KMS-11 (cell line): ENCODE data around the gene ANAPC7.
A peak's percentile ranks its signal among the peaks of the same experiment; 100 is the strongest.

Experiments
- H2AFZ ChIP-seq: fragments of 200-600 bp; sonication (generic); 2 replicates; pipeline ENCODE4 v1.6.1; 2016; ENCODE audit warnings: antibody characterized with exemption, mixed run types, low read depth
- H3K27ac ChIP-seq: fragments of 200-600 bp; sonication (generic); 2 replicates; pipeline ENCODE4 v1.6.1; 2016; ENCODE audit warnings: mild to moderate bottlenecking, mixed run types
- H3K27me3 ChIP-seq: fragments of 200-600 bp; sonication (generic); 2 replicates; pipeline ENCODE4 v1.6.1; 2017; ENCODE audit warnings: mild to moderate bottlenecking, low read depth, mixed run types, moderate library complexity; ENCODE audit not compliant: insufficient read depth
- H3K36me3 ChIP-seq: fragments of 200-600 bp; sonication (generic); 2 replicates; pipeline ENCODE4 v1.6.1; 2017; ENCODE audit warnings: mild to moderate bottlenecking, mixed run types; ENCODE audit not compliant: insufficient read depth
- H3K4me1 ChIP-seq: fragments of 200-600 bp; sonication (generic); 2 replicates; pipeline ENCODE4 v1.6.1; 2016; ENCODE audit warnings: mild to moderate bottlenecking, low read depth, mixed run types; ENCODE audit not compliant: poor library complexity, severe bottlenecking
- H3K4me2 ChIP-seq: fragments of 200-600 bp; sonication (generic); 2 replicates; pipeline ENCODE4 v1.7.0; 2016; ENCODE audit warnings: mild to moderate bottlenecking, mixed run types
- H3K4me3 ChIP-seq: fragments of 200-600 bp; sonication (generic); IDR thresholded peaks from 2 replicates; pipeline ENCODE4 v1.6.1; 2017; ENCODE audit warnings: low read depth, low read length, mixed read lengths; ENCODE audit not compliant: insufficient read depth
- H3K79me2 ChIP-seq: fragments of 200-600 bp; sonication (generic); 2 replicates; pipeline ENCODE4 v1.6.1; 2016; ENCODE audit warnings: low read depth, mixed run types; ENCODE audit not compliant: insufficient read depth
- H3K9ac ChIP-seq: fragments of 200-600 bp; sonication (generic); 2 replicates; pipeline ENCODE4 v1.6.1; 2016; ENCODE audit warnings: mild to moderate bottlenecking, mixed run types
- H4K20me1 ChIP-seq: fragments of 200-600 bp; sonication (generic); 2 replicates; pipeline ENCODE4 v1.6.1; 2016; ENCODE audit warnings: mild to moderate bottlenecking, mixed run types; ENCODE audit not compliant: insufficient read depth
- CTCF ChIP-seq: fragments of 200-600 bp; sonication (generic); conservative IDR thresholded peaks from 2 replicates; pipeline ENCODE4 v1.6.1; 2017; ENCODE audit warnings: low read depth, mild to moderate bottlenecking, antibody characterized with exemption, low read length, moderate library complexity, mixed read lengths

Gene ANAPC7

GRCh38 chr12:110355073-110355472 lies 48.4 kb downstream of the ANAPC7 start:
- peak overlapping the region; percentile 66; the same call in 1 of the 2 replicates for H3K27ac ChIP-seq
- peak overlapping the region; percentile 28; the same call in 1 of the 2 replicates for H3K9ac ChIP-seq
- H3K4me3 ChIP-seq, result no peak overlapping the region
- no peaks in the 10 kb centered on the region for H3K36me3 ChIP-seq
- no peaks in the 10 kb centered on the region for H4K20me1 ChIP-seq
- peak overlapping the region; percentile 25; the same call in 1 of the 2 replicates for H2AFZ ChIP-seq
- no peaks in the 10 kb centered on the region for H3K27me3 ChIP-seq
- peak; percentile 63; the same call in 1 of the 2 replicates for TF ChIP-seq CTCF
- H3K4me1 ChIP-seq, result peaks cover 25% of the 10 kb centered on the region
- H3K4me2 ChIP-seq, result peak overlapping the region; percentile 50
- H3K79me2 ChIP-seq, result no peaks in the 10 kb centered on the region

GRCh38 chr12:110354172-110354780 lies 49.2 kb downstream of the ANAPC7 start:
- Histone ChIP-seq H3K79me2 (no peaks in the 10 kb centered on the region), H3K36me3 (no peaks in the 10 kb centered on the region), H3K4me1 (peaks cover 25% of the 10 kb centered on the region), H3K9ac (peak overlapping the region; percentile 28; the same call in 1 of the 2 replicates), H3K27ac (peak overlapping the region; percentile 66; the same call in 1 of the 2 replicates), H3K27me3 (no peaks in the 10 kb centered on the region), H3K4me2 (peak overlapping the region; percentile 50), H4K20me1 (no peaks in the 10 kb centered on the region), H3K4me3 (no peak overlapping the region), H2AFZ (peak overlapping the region; percentile 25; the same call in 1 of the 2 replicates)
- no peak for TF ChIP-seq CTCF

GRCh38 chr12:110353211-110353965 lies 50.1 kb downstream of the ANAPC7 start:
- Histone ChIP-seq H3K27ac (peak overlapping the region; percentile 66; the same call in 1 of the 2 replicates), H3K4me3 (no peak overlapping the region), H3K4me2 (no peak overlapping the region), H4K20me1 (no peaks in the 10 kb centered on the region), H3K4me1 (peaks cover 25% of the 10 kb centered on the region), H3K27me3 (no peaks in the 10 kb centered on the region), H3K79me2 (no peaks in the 10 kb centered on the region), H3K9ac (no peak overlapping the region), H2AFZ (no peak overlapping the region), H3K36me3 (no peaks in the 10 kb centered on the region)
- TF ChIP-seq CTCF, result no peak

GRCh38 chr12:110352401-110352800 lies 51.1 kb downstream of the ANAPC7 start:
- Histone ChIP-seq H3K79me2 (no peaks in the 10 kb centered on the region), H3K27me3 (no peaks in the 10 kb centered on the region), H4K20me1 (no peaks in the 10 kb centered on the region), H2AFZ (no peak overlapping the region), H3K36me3 (no peaks in the 10 kb centered on the region), H3K4me1 (peaks cover 25% of the 10 kb centered on the region), H3K4me2 (no peak overlapping the region), H3K4me3 (no peak overlapping the region), H3K27ac (no peak overlapping the region), H3K9ac (no peak overlapping the region)
- TF ChIP-seq CTCF, result no peak
